Measurements from ENCODE around the gene STX4. TPM values are rescaled to one million over a fixed set of nuclear protein-coding genes. Genes with fewer than 3 reads are reported as not detected.

Gene STX4
- total RNA-seq, 1 donor from 2014 or later: 111 TPM

DNA sequence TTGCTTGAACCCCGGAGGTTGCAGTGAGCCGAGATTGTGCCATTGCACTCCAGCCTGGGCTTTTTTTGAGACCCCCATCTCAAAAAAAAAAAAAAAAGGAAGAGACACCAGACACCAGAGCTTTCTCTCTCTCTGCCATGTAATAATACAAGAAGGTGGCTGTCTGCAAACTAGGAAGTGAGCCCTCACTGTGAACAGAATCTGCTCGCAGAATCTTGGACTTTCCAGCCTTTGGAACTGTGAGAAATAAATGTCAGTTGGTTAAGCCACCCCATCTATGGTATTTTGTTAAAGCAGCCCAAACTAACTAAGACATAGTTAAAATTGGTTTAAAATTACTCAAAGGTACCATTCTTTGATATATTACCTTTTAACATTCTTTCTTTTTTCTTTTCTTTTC is 12.8 kb upstream of the STX4 start:
- no peak for DNase-seq (ENCODE audit: low spot score)

DNA sequence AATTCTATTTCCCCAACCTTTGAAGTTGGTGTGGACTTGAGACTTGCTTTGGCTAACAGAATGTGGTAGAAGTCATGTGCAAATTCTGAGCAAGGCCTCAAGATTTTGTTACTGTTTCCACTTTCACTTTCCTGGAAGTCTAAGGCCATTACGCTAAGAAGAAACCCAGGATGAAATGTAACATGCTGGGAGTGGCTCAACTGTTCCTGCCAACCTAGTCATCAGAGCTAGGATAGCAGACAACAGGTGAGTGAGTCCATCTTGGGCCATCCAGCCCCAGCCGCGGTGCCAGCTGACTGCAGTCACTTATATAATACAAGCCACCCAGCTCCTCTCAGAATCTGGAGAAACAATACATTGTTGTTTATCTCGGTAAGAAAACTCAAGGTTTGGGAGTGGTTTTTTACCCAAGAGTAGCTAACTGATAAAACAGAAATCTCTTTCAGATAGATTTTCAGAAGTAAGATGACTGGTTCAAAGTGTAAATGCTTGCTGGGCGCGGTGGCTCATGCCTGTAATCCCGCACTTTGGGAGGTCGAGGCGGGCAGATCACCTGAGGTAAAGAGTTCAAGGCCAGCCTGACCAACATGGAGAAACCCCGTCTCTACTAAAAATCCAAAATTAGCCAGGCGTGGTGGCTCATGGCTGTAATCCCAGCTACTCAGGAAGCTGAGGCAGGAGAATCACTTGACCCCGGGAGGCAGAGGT is 10.7 kb upstream of the STX4 start:
- no peak for DNase-seq (ENCODE audit: low spot score)

DNA sequence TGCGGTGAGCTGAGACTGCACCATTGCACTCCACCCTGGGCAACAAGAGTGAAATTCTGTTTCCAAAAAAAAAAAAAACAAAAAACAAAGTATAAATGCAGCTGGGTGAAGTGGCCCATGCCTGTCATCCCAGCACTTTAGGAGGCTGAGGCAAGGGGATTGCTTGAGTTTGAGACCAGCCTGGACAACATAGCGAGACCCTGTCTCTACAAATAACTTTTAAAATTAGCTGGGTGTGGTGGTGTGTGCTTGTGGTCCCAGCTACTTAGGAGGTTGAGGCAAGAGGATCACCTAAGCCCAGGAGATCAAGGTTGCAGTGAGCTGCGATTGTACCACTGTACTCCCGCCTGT is 10.1 kb upstream of the STX4 start:
- no peak for DNase-seq (ENCODE audit: low spot score)

DNA sequence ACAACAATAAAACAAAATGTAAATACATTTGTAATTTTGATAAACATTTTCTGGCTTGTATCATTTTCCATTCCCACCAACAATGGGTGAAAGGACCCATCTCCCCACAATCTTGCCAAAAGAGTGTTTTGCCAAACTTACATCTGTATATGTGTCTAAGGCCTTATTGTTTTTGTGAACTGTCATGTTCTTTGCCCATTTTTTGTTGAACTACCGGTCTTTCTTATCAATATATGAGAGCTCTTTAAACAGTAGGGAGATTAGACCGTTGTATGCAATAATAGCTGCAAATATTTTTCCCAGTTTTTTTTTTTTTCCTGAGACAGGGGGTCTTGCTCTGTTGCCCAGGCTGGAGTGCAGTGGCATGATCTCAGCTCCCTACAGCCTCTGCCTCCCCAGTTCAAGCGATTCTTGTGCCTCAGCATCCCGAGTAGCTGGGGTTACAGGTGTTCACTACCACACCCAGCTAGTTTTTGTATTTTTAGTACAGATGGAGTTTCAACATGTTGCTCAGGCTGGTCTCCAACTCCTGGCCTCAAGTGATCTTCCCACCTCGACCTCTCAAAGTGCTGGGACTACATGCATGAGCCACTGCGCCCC is 9.6 kb upstream of the STX4 start:
- DNase-seq (ENCODE audit: low spot score): no peak

- DNase-seq (ENCODE audit: low spot score): no peak
These were observed 8.0 kb upstream of the STX4 start for GRCh38 chr16:31025339-31025738.

- DNase-seq (ENCODE audit: low spot score): no peak
These were observed 4.1 kb upstream of the STX4 start for GRCh38 chr16:31029272-31029671.

DNA sequence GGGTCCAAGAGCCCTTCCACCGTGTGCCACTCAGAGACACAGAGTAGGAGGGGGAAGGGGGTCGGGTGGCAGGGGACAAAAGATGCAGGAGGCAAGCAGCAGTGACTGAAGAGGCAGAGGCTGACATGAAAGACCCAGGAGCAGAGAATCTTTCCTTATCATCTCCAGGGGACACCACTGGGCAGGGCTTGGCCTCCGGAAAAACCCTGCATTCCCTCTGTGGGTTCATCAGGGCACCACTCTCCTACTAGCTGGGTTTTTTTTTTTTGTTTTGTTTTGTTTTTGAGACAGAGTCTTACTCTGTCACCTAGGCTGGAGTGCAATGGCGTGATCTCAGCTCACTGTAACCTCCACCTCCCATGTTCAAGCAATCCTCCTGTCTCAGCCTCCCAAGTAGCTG is 2.1 kb upstream of the STX4 start:
- DNase-seq (ENCODE audit: low spot score): no peak

GRCh38 chr16:31033709-31034492 is 543 bp downstream of the STX4 start:
- DNase-seq (ENCODE audit: low spot score): peak; percentile 96

DNA sequence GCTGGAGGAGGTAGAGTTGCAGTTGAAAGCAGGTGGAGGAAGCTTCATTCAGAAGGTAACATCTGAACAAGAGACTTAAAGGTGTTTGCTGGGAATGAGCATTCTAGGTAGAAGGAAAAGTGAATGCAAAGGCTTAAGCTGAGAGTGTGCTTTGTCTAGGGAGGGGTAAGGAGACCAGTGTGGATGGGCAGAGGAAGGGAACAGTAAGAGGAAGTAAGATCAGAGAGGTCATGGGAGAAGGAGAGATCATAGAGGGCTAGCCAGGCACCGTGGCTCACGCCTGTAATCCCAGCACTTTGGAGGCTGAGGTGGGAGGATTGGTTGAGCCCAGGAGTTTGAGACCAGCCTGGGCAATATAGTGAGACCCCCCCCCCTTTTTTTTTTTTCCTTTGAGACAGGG is 3.3 kb downstream of the STX4 start:
- no peak for DNase-seq (ENCODE audit: low spot score)

GRCh38 chr16:31038993-31039392 is 5.6 kb downstream of the STX4 start:
- DNase-seq (ENCODE audit: low spot score): no peak

GRCh38 chr16:31042866-31043265 is 9.5 kb downstream of the STX4 start:
- no peak for DNase-seq (ENCODE audit: low spot score)

DNA sequence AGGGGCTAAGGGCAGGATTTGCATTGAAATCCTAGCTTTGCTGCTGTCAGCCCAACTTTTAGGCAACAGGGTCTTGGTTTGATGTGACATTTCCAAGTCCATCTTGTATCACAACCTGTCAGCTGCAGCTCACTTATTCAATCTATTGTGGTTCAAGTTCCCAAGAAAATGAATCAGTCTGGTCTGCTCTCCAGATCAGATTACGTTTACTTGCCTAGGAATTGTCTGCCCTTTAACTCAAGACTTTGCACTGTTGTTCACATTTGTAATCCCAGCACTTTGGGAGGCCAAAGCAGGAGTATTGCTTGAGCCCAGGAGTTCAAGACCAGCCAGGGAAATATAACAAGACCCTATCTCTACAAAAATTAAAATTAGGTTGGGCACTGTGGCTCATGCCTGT is 10.0 kb downstream of the STX4 start:
- no peak for DNase-seq (ENCODE audit: low spot score)

- no peak for DNase-seq (ENCODE audit: low spot score)
These were observed 10.6 kb downstream of the STX4 start for GRCh38 chr16:31043898-31044481.

GRCh38 chr16:31050280-31051030 is 17.1 kb downstream of the STX4 start:
- DNase-seq (ENCODE audit: low spot score): no peak

DNA sequence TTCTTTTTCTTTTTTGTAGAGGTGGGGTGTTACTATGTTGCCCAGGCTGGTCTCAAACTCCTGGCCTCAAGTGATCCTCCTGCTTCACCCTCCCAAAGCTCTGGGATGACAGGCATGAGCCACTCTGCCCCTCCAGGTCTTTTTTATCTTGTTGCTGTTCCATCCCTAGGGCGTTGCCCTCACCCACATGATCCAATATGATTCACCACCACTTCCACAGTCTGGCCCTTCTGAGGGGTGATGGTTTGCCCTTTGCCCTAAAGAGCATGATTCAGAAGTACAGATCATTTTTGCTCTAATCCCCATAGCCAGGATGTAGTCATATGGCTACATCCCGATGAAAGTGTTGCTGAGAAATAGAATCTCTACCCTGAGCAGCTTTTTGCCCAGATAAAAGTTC is 18.8 kb downstream of the STX4 start:
- no peak for DNase-seq (ENCODE audit: low spot score)

- no peak for DNase-seq (ENCODE audit: low spot score)
These were observed 22.3 kb downstream of the STX4 start for GRCh38 chr16:31055613-31056012.

DNA sequence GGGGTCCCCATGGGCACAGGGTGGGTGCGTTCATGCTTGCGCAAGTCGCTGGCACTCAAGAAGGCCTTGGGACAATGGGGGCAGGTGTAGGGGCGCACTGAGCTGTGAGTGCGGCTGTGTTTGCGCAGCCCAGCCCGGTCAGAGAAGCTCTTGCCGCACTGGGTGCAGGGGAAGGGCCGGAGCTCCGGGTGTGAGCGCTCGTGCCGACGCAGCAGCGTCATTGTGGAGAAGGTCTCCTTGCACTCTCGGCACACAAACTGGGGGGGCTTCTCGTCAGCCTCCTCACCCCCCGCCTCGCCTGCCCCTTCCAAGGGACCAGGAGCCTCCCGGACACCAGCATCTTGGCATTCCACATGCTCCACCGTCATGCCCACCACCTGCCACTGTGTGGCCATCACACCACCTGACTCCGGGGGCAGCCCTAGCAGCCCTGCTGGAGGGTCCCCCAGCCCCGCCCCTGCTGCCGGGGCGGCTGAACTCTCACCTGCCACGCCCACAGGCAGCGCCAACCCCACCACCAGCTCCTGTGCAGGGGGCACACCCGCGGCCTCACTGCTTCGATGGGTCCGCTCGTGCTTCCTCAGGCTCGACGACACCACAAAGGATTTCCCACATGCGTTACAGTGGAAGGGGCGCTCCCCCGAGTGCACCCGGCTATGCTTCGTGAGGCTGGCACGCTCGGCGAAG is 27.9 kb downstream of the STX4 start:
- DNase-seq (ENCODE audit: low spot score): no peak

GRCh38 chr16:31061813-31062440 is 28.6 kb downstream of the STX4 start:
- no peak for DNase-seq (ENCODE audit: low spot score)

DNA sequence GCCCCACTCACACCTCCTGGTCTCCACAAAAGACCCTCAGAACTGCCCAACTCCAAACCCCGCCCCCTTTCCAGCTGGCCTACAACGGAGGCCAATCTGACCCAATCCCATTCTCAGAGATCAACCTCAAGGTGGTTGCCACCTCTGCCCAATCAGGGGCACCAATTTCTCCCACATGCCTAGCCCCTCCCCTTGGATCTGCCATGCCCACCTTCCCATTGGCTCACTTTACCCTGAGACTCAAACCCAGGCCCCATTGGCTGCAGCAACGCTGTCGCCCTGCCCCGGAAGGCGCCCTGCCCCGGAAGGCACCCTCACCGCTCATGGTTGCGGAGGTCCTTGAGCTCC is 30.1 kb downstream of the STX4 start:
- DNase-seq (ENCODE audit: low spot score): no peak

GRCh38 chr16:31063843-31064611 is 30.7 kb downstream of the STX4 start:
- no peak for DNase-seq (ENCODE audit: low spot score)

All from mesenteric fat pad (tissue), 1 donor.